GM12873 (cell line): ENCODE results near the gene MED27.

Source experiments
- TF ChIP-seq, protein P1 (sequence below): IDR thresholded peaks from 2 replicates; pipeline ENCODE4 v1.5.1; 2012; ENCODE audit warnings: low read depth, mild to moderate bottlenecking, moderate library complexity, low read length, control low read depth; ENCODE audit not compliant: insufficient read depth; ENCODE audit errors: missing control alignments

Gene MED27

GRCh38 chr9:132117694-132118093, 38.0 kb upstream of the MED27 start:
- TF ChIP-seq, protein P1, sequence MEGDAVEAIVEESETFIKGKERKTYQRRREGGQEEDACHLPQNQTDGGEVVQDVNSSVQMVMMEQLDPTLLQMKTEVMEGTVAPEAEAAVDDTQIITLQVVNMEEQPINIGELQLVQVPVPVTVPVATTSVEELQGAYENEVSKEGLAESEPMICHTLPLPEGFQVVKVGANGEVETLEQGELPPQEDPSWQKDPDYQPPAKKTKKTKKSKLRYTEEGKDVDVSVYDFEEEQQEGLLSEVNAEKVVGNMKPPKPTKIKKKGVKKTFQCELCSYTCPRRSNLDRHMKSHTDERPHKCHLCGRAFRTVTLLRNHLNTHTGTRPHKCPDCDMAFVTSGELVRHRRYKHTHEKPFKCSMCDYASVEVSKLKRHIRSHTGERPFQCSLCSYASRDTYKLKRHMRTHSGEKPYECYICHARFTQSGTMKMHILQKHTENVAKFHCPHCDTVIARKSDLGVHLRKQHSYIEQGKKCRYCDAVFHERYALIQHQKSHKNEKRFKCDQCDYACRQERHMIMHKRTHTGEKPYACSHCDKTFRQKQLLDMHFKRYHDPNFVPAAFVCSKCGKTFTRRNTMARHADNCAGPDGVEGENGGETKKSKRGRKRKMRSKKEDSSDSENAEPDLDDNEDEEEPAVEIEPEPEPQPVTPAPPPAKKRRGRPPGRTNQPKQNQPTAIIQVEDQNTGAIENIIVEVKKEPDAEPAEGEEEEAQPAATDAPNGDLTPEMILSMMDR, result no peak

DNA sequence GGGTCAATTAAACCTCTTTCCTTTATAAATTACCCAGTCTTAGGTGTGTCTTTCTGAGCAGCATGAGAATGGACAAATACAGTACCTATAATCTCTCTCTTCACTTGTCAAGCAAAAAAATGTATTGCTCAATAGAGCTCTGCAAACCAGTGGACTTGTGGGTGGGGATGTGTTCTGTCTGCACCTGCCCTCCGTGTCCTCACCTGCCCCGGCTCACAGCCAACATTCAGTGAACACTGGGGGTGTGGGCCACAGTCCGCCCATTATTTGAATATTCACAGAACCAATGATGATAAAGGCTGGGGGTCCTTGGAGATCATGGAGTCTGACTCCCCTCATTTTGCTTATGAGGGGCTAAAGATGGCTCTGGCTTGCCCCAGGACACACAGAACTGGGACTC, 36.9 kb upstream of the MED27 start:
- TF ChIP-seq, protein P1, result no peak

- TF ChIP-seq, protein P1, result no peak
Observed at GRCh38 chr9:132114102-132114707, 34.5 kb upstream of the MED27 start.

GRCh38 chr9:132109291-132109690, 29.6 kb upstream of the MED27 start:
- TF ChIP-seq, protein P1, result no peak

DNA sequence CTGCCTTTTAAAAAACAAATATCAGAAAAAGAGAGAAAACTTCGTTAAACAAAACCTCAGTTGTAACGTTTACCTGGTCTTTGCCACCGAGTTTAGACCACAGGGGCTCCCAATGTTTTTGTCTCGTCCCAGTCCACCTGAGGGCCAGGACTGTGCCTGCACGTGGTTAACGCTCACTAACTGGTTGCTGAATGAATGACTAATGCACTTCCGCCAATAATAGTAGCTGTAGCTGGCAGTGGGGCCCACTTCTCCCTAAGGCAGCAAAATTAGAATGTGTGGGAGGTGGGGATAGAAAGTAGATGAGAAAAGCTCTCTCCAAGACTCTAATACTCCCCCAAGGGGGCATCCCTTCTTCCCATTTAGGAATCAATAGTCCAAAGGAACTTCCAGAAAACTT, 29.1 kb upstream of the MED27 start:
- TF ChIP-seq, protein P1, result no peak

- TF ChIP-seq, protein P1, result no peak
Observed at GRCh38 chr9:132099741-132100407, 20.2 kb upstream of the MED27 start.

GRCh38 chr9:132099167-132099566, 19.5 kb upstream of the MED27 start:
- TF ChIP-seq, protein P1, result no peak
